ENCODE results near the gene SERPINA4. TPM values are rescaled to one million over a fixed set of nuclear protein-coding genes. Genes with fewer than 3 reads are reported as not detected.

Gene SERPINA4
- polyA plus RNA-seq, 1 of the 3 experiments (the other 2 are of a cell fraction) = not detected

DNA sequence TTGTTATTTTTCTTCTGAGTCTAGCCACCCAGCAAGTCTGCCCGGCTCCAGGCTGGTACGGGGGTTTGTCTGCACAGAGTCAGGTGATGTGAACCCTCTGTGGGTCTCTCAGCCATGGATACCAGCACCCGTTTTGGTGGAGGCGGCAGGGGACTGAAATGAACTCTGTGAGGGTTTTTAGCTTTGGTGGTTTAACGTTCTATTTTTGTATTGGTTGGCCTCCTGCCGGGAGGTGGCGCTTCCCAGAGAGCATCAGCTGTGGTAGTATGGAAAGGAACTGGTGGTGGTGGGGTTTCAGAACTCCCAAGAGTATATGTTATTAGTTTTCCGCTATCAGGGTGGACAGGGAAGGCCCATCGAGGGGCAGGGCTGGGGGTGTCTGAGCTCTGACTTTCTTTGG lies 5.3 kb upstream of the SERPINA4 start:
- no peaks in the 10 kb centered on the region for H3K27me3 ChIP-seq (ENCODE audit: insufficient read depth)
- no peaks in the 10 kb centered on the region for H3K4me1 ChIP-seq (ENCODE audit: control insufficient read depth in 1 of 2, insufficient read depth in 2 of 2, low read depth in 1 of 2, low read length in 1 of 2)
- H3K36me3 ChIP-seq (replicated peaks in 1 of 2; ENCODE audit: control insufficient read depth in 1 of 2, insufficient read depth in 2 of 2, low read length in 1 of 2) = no peaks in the 10 kb centered on the region
- 23% methylated on average over 9 of the region's 9 CpGs for WGBS (ENCODE audit: low lambda C conversion rate)
- TF ChIP-seq SMC3 (IDR thresholded peaks at IDR 0.05; ENCODE audit: low read depth, low read length) (no peak), MEF2A (IDR thresholded peaks at IDR 0.05; ENCODE audit: borderline replicate concordance, low read depth) (no peak), YY1 (IDR thresholded peaks at IDR 0.05; ENCODE audit: low read depth) (no peak), GABPA (IDR thresholded peaks at IDR 0.05; ENCODE audit: low read depth) (no peak), ELF1 (IDR thresholded peaks at IDR 0.05) (no peak), JUND (IDR thresholded peaks at IDR 0.05) (no peak), NFIC (IDR thresholded peaks at IDR 0.05; ENCODE audit: borderline replicate concordance) (no peak), TEAD4 (IDR thresholded peaks at IDR 0.05; ENCODE audit: borderline replicate concordance, insufficient read depth) (no peak), POLR2AphosphoS5 (IDR thresholded peaks at IDR 0.05; ENCODE audit: low read depth, low read length) (no peak), FOXM1 (IDR thresholded peaks at IDR 0.05; ENCODE audit: low read depth) (no peak), GATA2 (CRISPR knock-in tag; IDR thresholded peaks at IDR 0.05) (no peak), RFX5 (IDR thresholded peaks at IDR 0.05; ENCODE audit: low read length) (no peak)
- TF ChIP-seq, protein P1, sequence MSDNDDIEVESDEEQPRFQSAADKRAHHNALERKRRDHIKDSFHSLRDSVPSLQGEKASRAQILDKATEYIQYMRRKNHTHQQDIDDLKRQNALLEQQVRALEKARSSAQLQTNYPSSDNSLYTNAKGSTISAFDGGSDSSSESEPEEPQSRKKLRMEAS (IDR thresholded peaks at IDR 0.05; ENCODE audit: low read depth) = no peak
- TF ChIP-seq, protein P2, sequence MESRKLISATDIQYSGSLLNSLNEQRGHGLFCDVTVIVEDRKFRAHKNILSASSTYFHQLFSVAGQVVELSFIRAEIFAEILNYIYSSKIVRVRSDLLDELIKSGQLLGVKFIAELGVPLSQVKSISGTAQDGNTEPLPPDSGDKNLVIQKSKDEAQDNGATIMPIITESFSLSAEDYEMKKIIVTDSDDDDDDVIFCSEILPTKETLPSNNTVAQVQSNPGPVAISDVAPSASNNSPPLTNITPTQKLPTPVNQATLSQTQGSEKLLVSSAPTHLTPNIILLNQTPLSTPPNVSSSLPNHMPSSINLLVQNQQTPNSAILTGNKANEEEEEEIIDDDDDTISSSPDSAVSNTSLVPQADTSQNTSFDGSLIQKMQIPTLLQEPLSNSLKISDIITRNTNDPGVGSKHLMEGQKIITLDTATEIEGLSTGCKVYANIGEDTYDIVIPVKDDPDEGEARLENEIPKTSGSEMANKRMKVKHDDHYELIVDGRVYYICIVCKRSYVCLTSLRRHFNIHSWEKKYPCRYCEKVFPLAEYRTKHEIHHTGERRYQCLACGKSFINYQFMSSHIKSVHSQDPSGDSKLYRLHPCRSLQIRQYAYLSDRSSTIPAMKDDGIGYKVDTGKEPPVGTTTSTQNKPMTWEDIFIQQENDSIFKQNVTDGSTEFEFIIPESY (IDR thresholded peaks at IDR 0.05; ENCODE audit: borderline replicate concordance, low read depth) = no peak
- ChIA-PET POLR2A (no interaction called here), CTCF (interaction anchor here (0.6 kb wide), 1 partner anchor 146 kb away, joined by 3 read pairs; no protein-coding TSS in a partner anchor)
- H3F3A ChIP-seq (replicated peaks; ENCODE audit: insufficient read depth) = no peaks in the 10 kb centered on the region
- no peak overlapping the region for H3K4me2 ChIP-seq
- no peaks in the 10 kb centered on the region for H4K20me1 ChIP-seq (ENCODE audit: insufficient read depth)
- DNase-seq = no peak
- no peak overlapping the region for H3K27ac ChIP-seq (ENCODE audit: low read depth in 2 of 2, low read length in 1 of 2)
- H3K79me2 ChIP-seq (ENCODE audit: insufficient read depth) = no peaks in the 10 kb centered on the region
- H3K9me2 ChIP-seq = no peaks in the 10 kb centered on the region
- no peak overlapping the region for H3K9ac ChIP-seq
- H3K9me3 ChIP-seq = no peaks in the 10 kb centered on the region
- H3K4me3 ChIP-seq (ENCODE audit: low read depth in 2 of 2, low read length in 1 of 2) = no peak overlapping the region
- 0 out of 2 replicates have a peak overlapping the region, but pooled peaks have one; percentile 29 for H2AFZ ChIP-seq (ENCODE audit: low read depth)

DNA sequence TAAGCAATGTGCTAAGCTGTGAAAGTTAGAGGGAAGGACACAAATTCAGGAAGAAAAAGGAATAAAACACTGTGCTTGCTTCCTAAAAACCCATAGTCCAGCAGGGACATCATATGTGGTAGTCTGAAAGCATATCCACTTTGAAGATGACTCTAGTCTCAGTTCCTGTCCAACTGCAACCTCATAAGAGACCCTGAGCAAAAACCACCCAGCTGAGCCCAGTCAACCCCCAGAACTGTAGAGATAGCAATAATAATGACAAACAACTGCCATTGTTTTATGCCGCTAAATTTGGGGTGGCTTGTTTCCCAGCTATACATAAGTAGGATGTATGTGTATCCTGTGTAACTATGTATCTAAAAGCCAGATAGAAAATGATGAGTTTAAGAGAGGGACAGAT lies 3.9 kb upstream of the SERPINA4 start:
- Histone ChIP-seq H3K36me3 (replicated peaks in 1 of 2; ENCODE audit: control insufficient read depth in 1 of 2, insufficient read depth in 2 of 2, low read length in 1 of 2) (no peaks in the 10 kb centered on the region), H3K4me3 (ENCODE audit: low read depth in 2 of 2, low read length in 1 of 2) (no peak overlapping the region), H3K9me3 (no peaks in the 10 kb centered on the region), H3K27me3 (ENCODE audit: insufficient read depth) (no peaks in the 10 kb centered on the region; the same call in 1 of the 2 replicates), H2AFZ (ENCODE audit: low read depth) (no peak overlapping the region), H3K27ac (ENCODE audit: low read depth in 2 of 2, low read length in 1 of 2) (no peak overlapping the region), H3K79me2 (ENCODE audit: insufficient read depth) (no peaks in the 10 kb centered on the region), H3K4me2 (no peak overlapping the region), H3F3A (replicated peaks; ENCODE audit: insufficient read depth) (no peaks in the 10 kb centered on the region), H3K4me1 (ENCODE audit: control insufficient read depth in 1 of 2, insufficient read depth in 2 of 2, low read depth in 1 of 2, low read length in 1 of 2) (no peaks in the 10 kb centered on the region), H3K9ac (no peak overlapping the region), H4K20me1 (ENCODE audit: insufficient read depth) (no peaks in the 10 kb centered on the region), H3K9me2 (no peaks in the 10 kb centered on the region)
- no peak for DNase-seq
- 81% methylated on average over 1 of the region's 1 CpG for WGBS (ENCODE audit: low lambda C conversion rate)
- CTCF ChIA-PET = interaction anchor here (6.1 kb wide), 1 partner anchor 8 kb away, joined by 49 read pairs; no protein-coding TSS in a partner anchor
- TF ChIP-seq, protein P3, sequence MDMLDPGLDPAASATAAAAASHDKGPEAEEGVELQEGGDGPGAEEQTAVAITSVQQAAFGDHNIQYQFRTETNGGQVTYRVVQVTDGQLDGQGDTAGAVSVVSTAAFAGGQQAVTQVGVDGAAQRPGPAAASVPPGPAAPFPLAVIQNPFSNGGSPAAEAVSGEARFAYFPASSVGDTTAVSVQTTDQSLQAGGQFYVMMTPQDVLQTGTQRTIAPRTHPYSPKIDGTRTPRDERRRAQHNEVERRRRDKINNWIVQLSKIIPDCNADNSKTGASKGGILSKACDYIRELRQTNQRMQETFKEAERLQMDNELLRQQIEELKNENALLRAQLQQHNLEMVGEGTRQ (IDR thresholded peaks at IDR 0.05; ENCODE audit: borderline replicate concordance, low read depth, low read length) = no peak
- no peak for TF ChIP-seq TCF12 (IDR thresholded peaks at IDR 0.05)
- no peak for TF ChIP-seq EP300 (IDR thresholded peaks at IDR 0.05; ENCODE audit: borderline replicate concordance in 1 of 2, low read depth in 1 of 2, low read length in 1 of 2)
- TF ChIP-seq MXI1 (IDR thresholded peaks at IDR 0.05; ENCODE audit: low read depth, low read length) = no peak
- TF ChIP-seq PBX3 (IDR thresholded peaks at IDR 0.05) = no peak
- TF ChIP-seq SIN3A (IDR thresholded peaks at IDR 0.05; ENCODE audit: borderline replicate concordance, low read depth, low read length) = no peak
- no peak for TF ChIP-seq RAD21 (IDR thresholded peaks at IDR 0.05; ENCODE audit: low read length)
- no peak for TF ChIP-seq SMC3 (IDR thresholded peaks at IDR 0.05; ENCODE audit: low read depth, low read length)
- no peak for TF ChIP-seq CHD2 (IDR thresholded peaks at IDR 0.05; ENCODE audit: low read length, partially characterized antibody)
- no peak for TF ChIP-seq GATA2 (CRISPR knock-in tag; IDR thresholded peaks at IDR 0.05)
- TF ChIP-seq, protein P2 (IDR thresholded peaks at IDR 0.05; ENCODE audit: borderline replicate concordance, low read depth) = no peak
- TF ChIP-seq JUND (IDR thresholded peaks at IDR 0.05) = no peak
- POLR2A ChIA-PET = no interaction called here

All from SK-N-SH (cell line).